HG02610 (cell line): ENCODE measurements around the gene EXOC6B.

ENCODE experiments used
- ATAC-seq: cut with Tn5 transposase; IDR thresholded peaks from one replicate; pipeline ENCODE4 v1.9.1; 2021; ENCODE audit warnings: mild to moderate bottlenecking, moderate library complexity; ENCODE audit not compliant: unreplicated experiment

EXOC6B gene

DNA sequence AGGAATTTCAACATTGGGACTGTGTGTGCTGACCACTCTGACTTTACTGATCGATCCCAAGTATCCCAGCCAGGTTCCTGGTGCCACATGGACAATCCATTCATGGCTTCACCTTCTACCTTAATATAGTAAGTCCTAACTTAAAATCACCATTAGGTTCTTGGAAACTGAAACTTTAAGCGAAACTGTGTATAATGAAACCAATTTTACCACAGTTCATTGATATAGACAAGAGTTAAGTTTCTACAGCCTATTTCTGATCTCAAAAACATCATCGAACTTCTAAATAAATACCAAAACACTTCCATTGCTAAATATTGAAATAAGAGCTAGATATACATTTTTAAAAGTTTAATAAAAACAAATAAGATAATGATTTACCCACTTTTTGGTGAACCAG, 4.4 kb upstream of the EXOC6B start:
- ATAC-seq: no peak

DNA sequence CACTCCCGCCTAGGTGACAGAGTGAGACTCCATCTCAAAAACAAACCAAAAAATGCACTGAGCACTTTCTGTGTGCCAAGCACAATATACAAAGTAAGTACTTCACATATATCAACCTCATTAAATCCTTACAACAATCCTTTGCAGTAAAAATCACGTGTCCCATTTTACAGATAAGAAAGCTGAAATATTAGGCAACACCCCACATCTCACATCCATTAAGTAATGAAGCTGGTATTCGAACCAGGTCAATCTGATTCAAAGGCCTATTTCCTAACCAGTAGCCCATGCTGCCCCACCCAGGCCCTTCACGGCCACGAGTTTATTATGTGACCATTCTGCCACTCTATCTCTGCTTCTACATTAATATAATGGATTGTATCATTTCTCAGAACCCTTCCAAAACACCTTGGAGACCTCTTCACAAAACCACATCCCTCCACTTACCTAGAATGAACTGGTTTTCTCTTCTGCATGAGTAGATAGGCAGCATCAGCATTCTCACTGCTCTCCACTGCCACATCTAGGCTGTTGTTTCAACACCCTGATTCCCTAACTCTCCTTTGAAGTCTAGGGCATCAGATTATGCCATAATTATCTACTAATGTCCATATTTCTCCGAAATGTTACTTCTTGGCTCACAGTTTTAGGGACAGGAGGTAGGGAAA, 3.1 kb upstream of the EXOC6B start:
- no peak for ATAC-seq

DNA sequence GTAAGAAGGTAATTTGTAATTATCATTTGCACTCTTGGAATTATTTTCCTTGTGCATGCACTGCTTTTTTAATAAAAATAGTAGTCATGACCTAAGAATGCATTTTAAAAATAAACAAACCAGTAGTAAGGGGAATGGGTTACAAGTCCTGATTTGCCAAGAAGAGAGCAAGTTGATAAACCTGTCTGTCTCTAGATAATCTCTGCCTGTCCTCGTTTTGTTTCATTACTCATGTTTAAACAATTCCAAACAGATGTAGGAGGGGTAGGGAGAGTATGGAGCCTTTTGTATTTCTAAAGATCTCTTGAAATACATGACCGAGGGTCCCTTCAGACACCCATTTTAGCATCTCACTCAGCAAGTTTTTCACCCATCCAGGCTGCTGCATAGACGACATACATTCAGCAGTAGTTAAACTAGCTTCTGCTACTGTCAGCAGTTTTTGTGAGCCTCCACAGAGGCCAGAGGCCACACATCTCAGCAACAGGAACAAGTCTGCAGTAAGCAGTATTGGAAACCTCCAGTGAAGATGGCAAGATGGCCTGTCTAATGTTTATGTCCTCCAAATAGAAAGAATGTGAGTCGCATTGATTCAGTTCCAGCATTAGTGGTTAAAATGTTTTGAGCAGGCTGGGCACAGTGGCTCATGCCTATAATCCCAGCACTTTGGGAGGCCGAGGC, 2.3 kb upstream of the EXOC6B start:
- ATAC-seq: no peak

DNA sequence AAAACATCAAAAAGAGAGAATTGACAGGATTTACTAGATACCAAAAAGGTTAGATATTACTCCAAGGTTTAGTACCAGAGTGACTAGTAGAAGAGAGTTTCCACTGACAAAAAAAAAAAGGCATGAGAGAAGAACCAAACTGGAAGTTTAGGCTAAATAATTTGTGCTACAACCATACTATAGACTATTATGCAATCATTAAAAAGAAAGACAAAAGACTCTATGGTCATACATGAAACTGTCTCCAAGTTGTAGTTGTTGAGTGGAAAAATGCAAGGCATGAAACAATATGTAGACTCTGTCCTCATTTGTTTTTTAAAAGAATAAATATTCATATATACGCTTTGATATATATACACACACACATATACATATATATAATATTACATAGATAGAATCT, 1.7 kb upstream of the EXOC6B start:
- ATAC-seq: no peak

DNA sequence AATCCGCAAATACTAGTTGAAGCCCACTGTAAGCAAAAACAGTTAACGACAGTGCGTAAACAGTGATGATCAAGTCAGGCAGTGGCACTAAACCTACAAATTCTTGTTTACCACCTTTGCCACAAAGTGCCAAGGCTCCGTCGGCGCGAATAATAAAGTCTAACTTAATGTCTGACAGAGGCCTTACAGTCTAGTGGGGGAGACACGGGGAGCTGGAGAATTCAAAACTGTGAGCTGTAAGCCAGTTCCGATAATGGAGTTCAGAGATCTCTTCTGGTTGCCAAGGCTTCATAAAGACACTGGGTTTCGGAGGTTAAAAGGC, 284 bp upstream of the EXOC6B start:
- no peak for ATAC-seq

DNA sequence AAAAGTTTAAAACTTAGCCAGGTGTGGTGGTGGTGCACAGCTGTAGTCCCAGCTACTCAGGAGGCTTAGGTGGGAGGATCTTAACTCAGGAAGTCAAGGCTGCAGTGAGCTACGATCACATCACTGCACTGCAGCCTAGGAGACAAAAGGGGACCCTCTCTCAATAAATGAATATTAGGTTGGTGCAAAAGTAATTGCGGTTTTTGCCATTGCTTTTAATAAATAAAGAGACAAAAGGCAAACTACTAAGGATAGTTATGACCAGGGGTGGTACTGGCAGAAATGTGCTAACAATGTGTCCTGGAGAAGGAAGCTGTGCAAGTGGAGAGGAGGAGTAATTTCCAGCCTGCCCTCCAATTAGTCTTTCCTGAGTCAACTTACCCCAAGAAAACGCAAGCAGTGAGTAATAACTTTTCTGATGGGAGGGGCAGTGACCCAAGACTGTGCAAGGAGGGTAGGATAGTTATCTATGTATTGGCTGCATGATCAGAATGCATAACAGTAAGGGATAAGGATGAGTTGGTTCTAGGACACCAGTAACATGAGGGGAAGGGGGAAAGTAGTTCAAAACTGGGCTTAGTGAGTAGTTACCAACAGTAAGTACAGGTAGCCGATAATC, 1.5 kb downstream of the EXOC6B start:
- ATAC-seq: no peak

DNA sequence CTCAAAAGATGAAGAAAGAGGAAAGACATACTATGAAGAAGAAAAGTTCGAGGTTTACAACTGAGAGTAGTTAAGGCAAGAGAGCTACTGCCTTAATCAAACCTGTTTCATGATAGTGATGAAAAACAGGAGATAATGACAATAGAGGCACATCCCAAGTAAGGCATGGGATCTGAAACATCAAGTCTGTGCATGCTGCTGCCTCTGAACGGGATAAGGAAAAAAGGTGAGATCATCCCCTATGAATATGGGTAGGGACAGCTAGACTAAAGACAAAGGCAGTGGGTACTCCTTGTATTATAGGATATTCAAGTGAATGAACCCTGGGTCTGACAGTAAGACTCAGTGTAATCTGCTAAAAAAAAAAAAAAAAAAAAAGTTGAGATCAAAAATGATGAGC, 3.0 kb downstream of the EXOC6B start:
- ATAC-seq: no peak

DNA sequence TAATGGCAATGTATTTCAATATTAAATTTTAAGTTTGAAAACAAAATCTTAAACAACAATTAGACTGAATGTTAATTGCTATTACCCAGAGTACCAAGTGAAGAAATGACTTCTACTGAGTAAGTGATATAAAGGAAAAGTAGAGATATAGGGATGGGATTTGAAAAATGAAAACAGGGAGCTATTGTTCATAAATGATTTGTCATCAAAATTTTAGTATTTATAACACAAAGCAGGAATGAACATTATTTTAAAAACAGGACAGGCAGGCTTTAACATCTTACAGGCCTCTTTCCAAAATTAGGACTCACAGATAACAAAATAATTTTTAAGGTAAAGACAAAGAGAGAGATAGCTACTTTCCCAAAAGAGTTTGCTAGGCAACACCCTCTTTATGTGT, 3.9 kb downstream of the EXOC6B start:
- no peak for ATAC-seq

DNA sequence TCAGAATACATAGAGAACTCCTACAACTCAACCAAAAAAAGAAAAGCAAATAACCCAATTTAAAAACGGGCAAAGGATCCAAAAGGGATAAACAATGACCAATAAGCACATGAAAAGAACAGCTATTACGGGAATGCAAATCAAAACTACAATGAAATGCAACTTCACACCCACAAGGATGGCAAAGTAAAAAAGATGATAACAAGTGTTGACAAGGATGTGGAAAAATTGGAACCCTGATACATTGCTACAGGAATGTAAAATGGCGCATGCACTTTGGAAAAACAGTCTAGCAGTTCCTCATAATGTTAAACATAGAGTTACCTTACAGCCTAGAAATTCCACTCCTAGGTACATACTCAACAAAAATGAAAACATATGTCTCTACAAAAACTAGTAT, 4.7 kb downstream of the EXOC6B start:
- no peak for ATAC-seq

DNA sequence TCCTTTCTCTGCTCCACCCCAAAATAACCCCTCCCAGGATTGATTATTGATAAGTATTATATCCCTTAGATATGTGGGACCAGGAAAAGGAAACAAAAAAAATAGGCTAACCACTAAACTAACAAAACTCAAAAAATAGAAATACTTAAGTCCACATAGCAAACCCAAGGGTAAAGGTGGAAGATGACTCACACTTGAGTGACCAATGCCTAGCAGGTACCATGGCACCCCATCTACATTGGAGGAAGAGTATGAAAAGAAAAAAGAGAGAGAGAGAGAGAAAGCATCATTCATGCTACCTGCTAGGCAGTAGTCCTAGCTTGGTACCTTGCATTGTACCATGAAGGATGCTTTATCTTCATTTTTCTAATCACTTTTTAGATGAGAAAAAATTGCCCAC, 6.3 kb downstream of the EXOC6B start:
- ATAC-seq: no peak

DNA sequence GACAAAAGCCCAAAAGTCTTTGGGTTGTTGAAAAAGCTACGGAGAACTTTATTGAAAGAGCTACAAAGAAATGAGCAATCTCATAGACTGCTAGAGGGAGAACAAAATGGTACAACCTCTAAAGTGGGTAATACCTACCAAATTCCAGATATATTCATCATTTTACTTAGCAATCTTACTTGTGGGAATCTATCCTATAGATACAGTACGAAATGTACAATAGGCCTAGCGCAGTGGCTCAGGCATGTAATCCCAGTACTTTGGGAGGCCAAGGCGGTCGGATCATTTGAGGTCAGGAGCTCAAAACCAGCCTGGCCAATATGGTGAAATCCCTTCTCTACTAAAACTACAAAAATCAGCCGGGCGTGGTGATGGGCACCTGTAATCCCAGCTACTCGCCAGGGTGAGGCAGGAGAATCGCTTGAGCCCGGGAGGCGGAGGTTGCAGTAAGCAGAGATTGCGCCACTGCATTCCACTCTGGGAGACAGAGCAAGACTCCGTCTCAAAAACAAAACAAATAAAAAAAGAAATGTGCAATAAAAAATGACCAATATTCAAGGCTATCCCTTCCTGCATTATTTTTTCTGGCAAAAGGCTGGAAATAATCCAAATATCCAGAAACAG, 10.1 kb downstream of the EXOC6B start:
- ATAC-seq: no peak

DNA sequence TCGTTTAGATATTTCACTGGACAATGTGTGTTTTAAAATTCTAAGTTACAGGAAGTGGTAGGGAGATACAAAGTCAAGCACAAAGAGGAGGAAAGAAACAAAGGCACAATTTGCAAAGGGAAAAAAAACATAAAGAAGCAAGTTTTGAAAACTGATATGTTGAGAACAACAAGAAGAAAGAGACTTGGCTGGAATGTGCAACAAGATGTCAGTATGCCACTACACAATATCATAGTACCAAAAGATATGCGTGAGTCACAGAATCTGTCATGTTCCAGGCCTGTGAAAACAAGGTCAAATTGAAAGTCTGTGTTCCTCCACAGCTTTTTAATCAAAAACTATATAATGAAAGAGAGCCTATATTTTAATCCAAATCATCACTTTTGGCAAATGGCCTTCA, 12.0 kb downstream of the EXOC6B start:
- no peak for ATAC-seq

DNA sequence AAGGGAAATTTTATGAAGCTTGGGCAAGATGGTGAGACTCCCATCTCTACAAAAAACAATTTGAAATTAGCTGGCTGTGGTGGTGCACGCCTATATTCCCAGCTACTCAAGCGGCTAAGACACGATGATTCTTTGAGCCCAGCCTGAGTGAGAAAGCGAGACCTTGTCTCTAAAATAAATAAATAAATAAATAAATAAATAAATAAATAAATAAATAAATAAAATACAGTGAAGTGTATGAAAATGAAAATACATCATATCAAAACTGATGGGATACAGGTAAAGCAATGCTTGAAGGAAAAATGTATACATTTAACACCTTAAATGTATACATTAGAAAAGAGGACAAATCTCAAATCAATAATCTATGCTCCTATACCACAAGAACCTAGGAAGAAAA, 15.7 kb downstream of the EXOC6B start:
- no peak for ATAC-seq

DNA sequence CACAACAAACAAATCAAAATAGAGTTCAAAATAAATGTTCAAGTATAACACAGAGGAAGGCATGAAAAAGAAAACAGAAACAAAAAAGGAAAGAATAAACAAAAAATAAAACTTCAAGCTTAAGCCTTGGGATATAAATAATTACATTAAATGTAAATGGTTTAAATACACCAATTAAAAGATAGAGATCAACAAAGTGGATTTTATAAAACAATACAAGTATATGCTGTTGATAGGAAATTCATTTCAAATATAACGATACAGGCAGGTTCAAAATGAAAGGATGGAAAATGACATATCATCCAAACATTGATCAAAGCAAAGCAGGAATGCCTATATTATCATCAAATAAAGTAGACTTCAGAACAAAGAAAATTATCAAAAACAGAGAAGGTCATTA, 16.7 kb downstream of the EXOC6B start:
- ATAC-seq: no peak

DNA sequence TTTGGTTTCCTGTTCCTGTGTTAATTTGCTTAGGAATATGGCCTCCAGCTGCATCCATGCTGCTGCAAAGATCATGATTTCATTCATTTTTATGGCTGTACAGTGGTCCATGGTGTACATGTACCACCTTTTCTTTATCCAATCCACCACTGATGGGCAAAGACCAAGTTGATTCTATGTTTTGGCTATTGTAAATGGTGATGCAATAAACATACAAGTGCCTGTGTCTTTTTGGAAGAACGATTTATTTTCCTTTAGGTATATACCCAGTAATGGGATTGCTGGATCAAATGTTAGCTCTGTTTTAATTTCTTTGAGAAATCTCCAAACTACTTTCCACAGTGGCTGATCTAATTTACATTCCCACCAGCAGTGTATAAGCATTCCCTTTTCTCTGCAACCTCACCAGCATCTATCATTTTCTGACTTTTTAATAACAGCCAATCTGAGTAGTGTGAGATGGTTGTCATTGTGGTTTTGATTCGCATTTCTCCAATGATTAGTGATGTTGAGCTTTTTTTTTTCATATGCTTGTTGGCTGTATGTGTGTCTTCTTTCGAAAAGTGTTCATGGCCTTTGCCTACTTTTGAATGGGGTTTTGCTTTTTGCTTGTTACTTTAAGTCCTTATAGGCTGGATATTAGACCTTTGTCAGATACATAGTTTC, 19.4 kb downstream of the EXOC6B start:
- no peak for ATAC-seq

DNA sequence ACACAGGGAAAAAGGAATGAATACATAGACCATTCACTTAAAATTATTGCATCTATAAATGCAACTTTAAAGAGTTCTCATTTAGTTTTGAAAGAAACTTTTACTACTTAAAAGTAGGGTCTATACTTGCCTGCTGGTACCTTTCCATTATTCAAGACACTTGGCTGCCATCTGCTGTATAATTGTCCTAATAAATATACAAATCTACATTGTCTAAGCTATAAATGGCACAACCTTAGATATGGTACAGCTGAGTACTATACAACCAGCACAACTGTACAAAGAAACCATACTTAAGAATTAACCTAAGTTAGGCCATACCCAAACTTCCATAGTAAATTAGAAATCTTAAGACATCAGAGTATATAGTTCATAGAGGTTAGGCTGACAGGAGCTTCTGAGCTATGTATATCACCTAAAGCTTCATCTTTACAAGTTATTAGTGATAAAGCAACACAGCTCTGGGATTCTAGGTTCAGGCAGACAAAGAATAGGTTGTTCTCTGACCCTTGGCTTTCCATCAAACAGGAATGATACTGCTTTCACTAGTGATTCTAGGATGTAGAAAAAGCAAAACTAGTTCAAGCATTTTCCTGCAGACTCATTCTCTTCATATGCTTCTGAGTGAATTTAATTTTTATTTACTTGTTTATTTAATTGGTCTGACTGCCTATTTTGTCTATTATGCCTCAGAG, 22.1 kb downstream of the EXOC6B start:
- ATAC-seq: no peak

DNA sequence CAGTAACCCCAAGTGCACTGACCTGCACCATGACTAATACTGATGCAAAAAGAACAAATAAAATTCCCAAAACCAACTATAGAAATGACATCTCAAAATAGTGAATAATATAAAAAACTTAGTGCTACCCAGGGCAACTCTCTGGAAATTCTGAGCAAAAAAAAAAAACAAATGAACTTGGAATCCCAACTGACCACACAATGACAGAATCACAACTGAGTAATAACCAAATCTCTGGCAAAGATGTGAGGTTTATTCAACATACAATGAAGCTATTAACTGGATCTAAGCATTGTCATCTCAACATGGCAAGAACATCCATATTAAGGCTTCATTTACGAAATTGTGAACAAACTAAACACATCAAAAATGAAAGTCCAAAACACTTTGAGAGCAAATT, 22.7 kb downstream of the EXOC6B start:
- no peak for ATAC-seq

DNA sequence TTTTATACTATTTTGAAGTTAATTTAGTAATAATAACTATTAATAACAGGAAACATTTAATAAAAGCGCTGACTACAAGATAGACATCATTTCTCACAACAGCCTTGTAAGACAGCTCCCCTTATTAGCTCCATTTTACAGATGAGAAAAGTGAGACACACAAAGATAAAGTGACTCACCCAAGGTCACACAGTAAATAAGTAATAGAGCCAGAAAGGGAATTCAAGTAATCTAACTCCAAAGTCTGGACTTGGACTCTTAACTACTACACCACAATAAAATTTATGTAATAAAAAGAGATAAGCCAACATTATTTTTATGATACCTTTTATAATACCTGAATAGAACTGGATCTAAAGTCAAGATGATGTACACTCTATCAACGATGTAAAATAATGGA, 25.3 kb downstream of the EXOC6B start:
- ATAC-seq: no peak

DNA sequence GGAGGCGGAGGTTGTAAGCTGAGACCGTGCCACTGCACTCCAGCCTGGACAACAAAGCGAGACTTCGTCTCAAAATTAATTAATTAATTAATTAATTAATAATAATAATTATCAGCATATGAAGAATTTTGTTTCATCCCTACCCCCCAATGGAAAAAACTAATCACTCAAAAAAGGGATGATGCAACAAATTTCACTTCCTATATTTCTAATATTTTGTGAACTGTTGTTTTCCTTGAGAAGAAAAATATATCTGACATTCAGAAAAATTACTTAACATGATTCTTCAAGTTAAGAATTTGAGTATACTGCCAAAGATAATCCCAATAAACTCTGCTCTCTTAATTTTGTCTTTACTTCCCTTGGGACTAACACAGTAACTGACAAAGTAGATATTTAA, 28.1 kb downstream of the EXOC6B start:
- ATAC-seq: no peak

DNA sequence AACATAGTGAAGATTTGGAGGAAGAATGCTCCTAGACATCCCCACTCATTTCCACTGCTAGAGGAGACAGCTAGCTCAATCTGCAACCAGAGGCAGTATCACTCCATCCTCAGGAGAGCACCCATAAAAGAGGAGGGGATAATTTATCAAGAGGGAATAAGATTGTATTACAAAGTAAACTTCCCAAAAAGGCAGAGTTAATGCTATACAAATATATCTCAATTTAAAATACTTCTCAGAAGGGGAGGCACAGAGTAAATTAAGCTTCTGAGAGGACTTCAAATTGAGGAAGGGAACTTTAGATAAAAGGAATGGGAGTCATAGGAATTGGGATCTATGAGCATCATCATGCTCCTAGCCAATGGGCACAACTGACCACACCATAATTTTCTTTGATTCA, 29.1 kb downstream of the EXOC6B start:
- ATAC-seq: no peak

DNA sequence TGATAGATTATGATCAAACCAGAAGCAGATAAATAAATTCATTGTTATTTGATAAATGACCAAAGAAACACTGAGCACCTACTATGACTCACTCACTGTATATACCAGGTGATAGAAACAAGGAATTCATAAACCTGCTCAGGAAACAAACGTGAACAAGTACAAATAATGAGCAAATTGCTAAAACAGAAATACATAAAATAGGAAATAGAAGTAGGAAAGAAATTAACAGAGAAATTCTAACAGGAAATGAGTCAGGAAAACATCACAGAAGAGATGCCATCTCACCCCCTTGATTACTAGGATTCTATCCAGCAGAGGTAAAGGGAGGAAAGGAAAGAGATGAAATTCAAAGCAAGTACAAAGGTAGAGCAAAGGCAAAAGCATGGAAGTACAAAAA, 31.3 kb downstream of the EXOC6B start:
- ATAC-seq: no peak
